ENCODE data around the gene FAM149B1.

FAM149B1 gene

DNA sequence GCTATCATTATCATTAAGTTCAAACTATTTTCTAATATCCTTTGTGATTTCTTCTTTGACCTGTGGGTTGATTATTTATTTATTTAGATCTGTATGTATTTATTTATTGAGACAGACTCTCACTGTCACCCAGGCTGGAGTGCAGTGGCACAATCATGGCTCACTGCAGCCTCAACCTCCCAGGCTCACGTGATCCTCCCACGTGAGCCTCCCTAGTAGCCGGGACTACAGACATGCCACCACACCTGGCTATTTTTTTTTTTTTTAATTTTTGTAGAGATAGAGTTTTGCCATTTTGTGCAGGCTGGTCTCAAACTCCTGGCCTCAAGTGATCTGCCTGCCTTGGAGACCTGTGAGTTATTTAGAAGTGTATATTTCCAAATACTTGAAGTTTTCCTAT is 113.2 kb downstream of the FAM149B1 start:
- ATAC-seq (replicated peaks; ENCODE audit: extremely low read depth, poor library complexity, severe bottlenecking) (no peak), DNase-seq (ENCODE audit: low spot score in 2 of 2) (no peak)
- H3K27ac Mint-ChIP-seq (ENCODE audit: low read depth), result no peak overlapping the region
- no peak overlapping the region for H3K4me3 Mint-ChIP-seq
- H3K9me3 Mint-ChIP-seq, result no peaks in the 10 kb centered on the region
- H3K27me3 Mint-ChIP-seq, result no peaks in the 10 kb centered on the region
- H3K4me1 Mint-ChIP-seq, result no peaks in the 10 kb centered on the region
- H3K36me3 Mint-ChIP-seq (ENCODE audit: insufficient read depth), result no peaks in the 10 kb centered on the region

DNA sequence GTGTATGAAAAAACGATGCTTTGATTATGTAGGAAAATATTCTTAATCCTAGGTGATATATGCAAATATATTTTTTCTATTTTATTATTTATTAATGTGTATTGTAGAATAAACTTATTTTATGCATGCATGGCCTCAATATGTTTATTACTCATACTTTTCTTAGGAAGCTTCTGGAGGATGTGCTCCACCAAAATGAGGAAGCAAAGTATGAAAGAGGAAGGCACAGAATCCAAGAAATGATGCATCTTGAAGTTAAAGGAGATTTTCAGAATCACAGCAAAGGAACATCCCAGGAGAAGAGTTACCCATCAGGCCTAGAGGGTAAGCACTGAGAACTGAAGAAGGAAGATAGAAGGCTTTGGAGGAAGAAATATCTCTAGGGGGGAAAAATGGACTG is 119.5 kb downstream of the FAM149B1 start:
- no peaks in the 10 kb centered on the region for H3K27me3 Mint-ChIP-seq
- ATAC-seq (replicated peaks; ENCODE audit: extremely low read depth, poor library complexity, severe bottlenecking) (no peak), DNase-seq (ENCODE audit: low spot score in 2 of 2) (no peak)
- H3K36me3 Mint-ChIP-seq (ENCODE audit: insufficient read depth), result no peaks in the 10 kb centered on the region
- H3K4me3 Mint-ChIP-seq, result no peak overlapping the region
- no peaks in the 10 kb centered on the region for H3K4me1 Mint-ChIP-seq
- H3K27ac Mint-ChIP-seq (ENCODE audit: low read depth), result no peak overlapping the region
- H3K9me3 Mint-ChIP-seq, result no peaks in the 10 kb centered on the region

DNA sequence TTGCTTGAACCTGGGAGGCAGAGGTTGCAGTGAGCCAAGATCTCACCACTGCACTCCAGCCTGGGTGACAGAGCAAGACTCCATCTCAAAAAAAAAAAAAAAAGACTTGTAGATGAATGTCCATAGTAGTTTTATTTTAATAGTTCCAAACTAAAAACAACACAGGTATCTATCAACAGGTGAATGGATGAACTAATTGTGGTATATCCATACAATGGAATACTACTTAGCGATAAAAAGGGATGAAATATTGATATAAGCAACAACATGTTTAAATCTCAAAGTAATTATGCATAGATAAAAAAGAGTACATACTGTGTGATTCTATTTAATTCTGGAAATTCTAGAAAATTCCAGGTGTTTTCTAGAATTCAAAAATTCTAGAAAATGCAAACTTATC is 122.0 kb downstream of the FAM149B1 start:
- DNase-seq (ENCODE audit: low spot score in 2 of 2) (no peak), ATAC-seq (replicated peaks; ENCODE audit: extremely low read depth, poor library complexity, severe bottlenecking) (no peak)
- Mint-ChIP-seq H3K4me1 (no peaks in the 10 kb centered on the region), H3K36me3 (ENCODE audit: insufficient read depth) (no peaks in the 10 kb centered on the region), H3K27ac (ENCODE audit: low read depth) (no peak overlapping the region), H3K4me3 (no peak overlapping the region), H3K9me3 (no peaks in the 10 kb centered on the region), H3K27me3 (no peaks in the 10 kb centered on the region)

DNA sequence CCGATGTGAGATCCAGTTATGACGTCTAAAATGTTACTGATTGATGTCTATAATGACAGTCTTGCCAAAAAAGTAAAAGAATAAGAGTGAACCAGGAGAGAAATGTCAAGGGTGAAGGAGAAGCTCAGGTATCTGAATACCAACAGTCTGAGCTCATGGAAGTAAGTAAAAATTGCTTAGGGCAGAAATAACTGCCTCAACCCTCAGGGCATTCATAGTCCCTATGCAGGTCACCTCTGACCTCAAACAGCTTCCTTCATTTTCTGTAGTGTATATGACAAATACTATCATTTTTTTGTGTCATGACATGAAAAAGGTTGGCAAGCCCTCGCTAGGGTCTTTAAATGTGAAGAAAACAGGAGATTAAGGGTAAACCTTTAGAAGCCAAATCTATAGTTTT is 125.5 kb downstream of the FAM149B1 start:
- DNase-seq (ENCODE audit: low spot score in 2 of 2) (no peak), ATAC-seq (replicated peaks; ENCODE audit: extremely low read depth, poor library complexity, severe bottlenecking) (no peak)
- Mint-ChIP-seq H3K27ac (ENCODE audit: low read depth) (no peak overlapping the region), H3K36me3 (ENCODE audit: insufficient read depth) (no peaks in the 10 kb centered on the region), H3K4me1 (no peaks in the 10 kb centered on the region), H3K4me3 (no peak overlapping the region), H3K9me3 (no peaks in the 10 kb centered on the region), H3K27me3 (no peaks in the 10 kb centered on the region)
